Measurements from ENCODE around the gene CNPY3.

DNA sequence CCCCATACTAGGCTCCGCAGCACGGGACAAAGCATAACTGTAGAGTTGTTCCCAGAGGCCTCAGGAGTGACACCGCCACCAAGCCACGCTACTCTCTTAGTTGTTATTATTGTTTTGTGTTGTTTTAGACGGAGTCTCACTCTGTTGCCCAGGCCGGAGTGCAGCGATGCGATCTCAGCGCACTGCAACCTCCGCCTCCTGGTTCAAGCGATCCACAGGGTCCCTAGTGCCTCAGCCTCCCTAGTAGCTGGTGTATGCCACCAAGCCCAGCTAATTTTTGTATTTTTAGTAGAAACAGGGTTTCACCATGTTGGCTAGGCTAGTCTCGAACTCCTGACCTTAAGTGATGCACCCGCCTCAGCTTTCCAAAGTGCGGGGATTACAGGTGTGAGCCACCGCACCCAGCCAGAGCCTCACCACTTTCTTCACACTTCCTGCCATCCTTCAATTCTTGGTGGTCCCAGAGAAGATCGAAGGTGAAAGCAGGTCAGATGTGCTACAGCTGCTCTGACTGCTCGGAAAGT lies 38.0 kb upstream of the CNPY3 start:
- no peak for TF ChIP-seq EZH2phosphoT487 (IDR thresholded peaks at IDR 0.05)
- TF ChIP-seq, protein P1, sequence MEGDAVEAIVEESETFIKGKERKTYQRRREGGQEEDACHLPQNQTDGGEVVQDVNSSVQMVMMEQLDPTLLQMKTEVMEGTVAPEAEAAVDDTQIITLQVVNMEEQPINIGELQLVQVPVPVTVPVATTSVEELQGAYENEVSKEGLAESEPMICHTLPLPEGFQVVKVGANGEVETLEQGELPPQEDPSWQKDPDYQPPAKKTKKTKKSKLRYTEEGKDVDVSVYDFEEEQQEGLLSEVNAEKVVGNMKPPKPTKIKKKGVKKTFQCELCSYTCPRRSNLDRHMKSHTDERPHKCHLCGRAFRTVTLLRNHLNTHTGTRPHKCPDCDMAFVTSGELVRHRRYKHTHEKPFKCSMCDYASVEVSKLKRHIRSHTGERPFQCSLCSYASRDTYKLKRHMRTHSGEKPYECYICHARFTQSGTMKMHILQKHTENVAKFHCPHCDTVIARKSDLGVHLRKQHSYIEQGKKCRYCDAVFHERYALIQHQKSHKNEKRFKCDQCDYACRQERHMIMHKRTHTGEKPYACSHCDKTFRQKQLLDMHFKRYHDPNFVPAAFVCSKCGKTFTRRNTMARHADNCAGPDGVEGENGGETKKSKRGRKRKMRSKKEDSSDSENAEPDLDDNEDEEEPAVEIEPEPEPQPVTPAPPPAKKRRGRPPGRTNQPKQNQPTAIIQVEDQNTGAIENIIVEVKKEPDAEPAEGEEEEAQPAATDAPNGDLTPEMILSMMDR (IDR thresholded peaks at IDR 0.05) = no peak
- no peak for TF ChIP-seq EZH2 (IDR thresholded peaks at IDR 0.05)

All from neural progenitor cell (in vitro differentiated cells).